Measurements from ENCODE around the gene GPC3.

- no peak for TF ChIP-seq CEBPB (IDR thresholded peaks at IDR 0.05; ENCODE audit: low read depth)
- no peak for TF ChIP-seq EZH2 (IDR thresholded peaks at IDR 0.05)
- no peak for TF ChIP-seq CTCF (IDR thresholded peaks at IDR 0.05 in 2 of 3, conservative IDR thresholded peaks at IDR 0.05 in 1 of 3; ENCODE audit: borderline replicate concordance in 1 of 3, insufficient read depth in 1 of 3, low read depth in 2 of 3, low read length in 2 of 3)
- no peak for TF ChIP-seq SP1 (IDR thresholded peaks at IDR 0.05; ENCODE audit: low read depth)
- no peak for TF ChIP-seq ELF1 (IDR thresholded peaks at IDR 0.05; ENCODE audit: borderline replicate concordance, low read depth)
- no peak for TF ChIP-seq SRF (IDR thresholded peaks at IDR 0.05; ENCODE audit: low read depth)
- TF ChIP-seq ATF3 (IDR thresholded peaks at IDR 0.05) = no peak
- TF ChIP-seq POLR2AphosphoS5 (IDR thresholded peaks at IDR 0.05; ENCODE audit: low read depth, low read length) = no peak
- TF ChIP-seq POLR2A (IDR thresholded peaks at IDR 0.05; ENCODE audit: borderline replicate concordance, extremely low read depth, insufficient read depth, insufficient read length) = no peak
Observed at GRCh38 chrX:133973704-133974103, 11.7 kb downstream of the GPC3 start.
